AG04450 (cell line): ENCODE data around the gene PRKAG2. TPM values are rescaled to one million over a fixed set of nuclear protein-coding genes. Genes with fewer than 3 reads are reported as not detected.
A peak's percentile ranks its signal among the peaks of the same experiment; 100 is the strongest.

Experiments
- CTCF ChIA-PET: fragments of 300-600, 350-600 bp; formaldehyde crosslinking; extraction: SDS; loops from one replicate; lab custom pipeline; 2022; ENCODE audit warnings: antibody characterized with exemption, inconsistent platforms; lab: Charles Lee
- POLR2A ChIA-PET: fragments of 350-600 bp; formaldehyde crosslinking; extraction: SDS; loops from one replicate; lab custom pipeline; 2021; ENCODE audit warnings: antibody characterized with exemption, inconsistent platforms; lab: Yijun Ruan, JAX
- DNase-seq: peaks from one replicate; pipeline ENCODE4 v3.0.0-alpha.2; 2011; ENCODE audit warnings: low read depth, low spot score
- H3K27ac ChIP-seq: one replicate; pipeline ENCODE4 v1.5.1; 2012; ENCODE audit warnings: low read depth, low read length, control low read depth
- H3K27me3 ChIP-seq: one replicate; pipeline ENCODE4 v1.6.0; 2012; ENCODE audit warnings: low read length; ENCODE audit not compliant: control insufficient read depth, insufficient read depth
- H3K4me3 ChIP-seq: 2 replicates; pipeline ENCODE4 v1.5.1; 2011; ENCODE audit warnings: mild to moderate bottlenecking, low read depth, low read length, control low read depth
- H3K9me3 ChIP-seq: 2 replicates; pipeline ENCODE4 v1.5.1; 2012; ENCODE audit warnings: low read length; ENCODE audit not compliant: control insufficient read depth, insufficient read depth
- CTCF ChIP-seq: IDR thresholded peaks from 2 replicates; pipeline ENCODE4 v1.5.1; 2011; ENCODE audit warnings: low read depth, low read length, control low read depth, inconsistent platforms
- polyA plus RNA-seq: library from polyadenylated mRNA; depleted of rRNA; stranded (reverse); fragments of >200 nt; gene quantifications from 2 replicates; pipeline ENCODE4 v1.2.3, GENCODE V29; 2011

PRKAG2 gene
- polyA plus RNA-seq, 1 experiment = 45.0 TPM

GRCh38 chr7:151608031-151608551 is 268.8 kb downstream of the PRKAG2 start:
- CTCF ChIA-PET = interaction anchor here (1.4 kb wide), 1 partner anchor 25 kb away, joined by 3 read pairs; no protein-coding TSS in a partner anchor
- H3K9me3 ChIP-seq = no peaks in the 10 kb centered on the region
- no peak for DNase-seq
- no peak overlapping the region for H3K27ac ChIP-seq
- H3K27me3 ChIP-seq = no peaks in the 10 kb centered on the region
- POLR2A ChIA-PET = no interaction called here
- TF ChIP-seq CTCF = 0 out of 2 replicates have a peak, but pooled peaks have one; percentile 5
- H3K4me3 ChIP-seq = no peak overlapping the region

DNA sequence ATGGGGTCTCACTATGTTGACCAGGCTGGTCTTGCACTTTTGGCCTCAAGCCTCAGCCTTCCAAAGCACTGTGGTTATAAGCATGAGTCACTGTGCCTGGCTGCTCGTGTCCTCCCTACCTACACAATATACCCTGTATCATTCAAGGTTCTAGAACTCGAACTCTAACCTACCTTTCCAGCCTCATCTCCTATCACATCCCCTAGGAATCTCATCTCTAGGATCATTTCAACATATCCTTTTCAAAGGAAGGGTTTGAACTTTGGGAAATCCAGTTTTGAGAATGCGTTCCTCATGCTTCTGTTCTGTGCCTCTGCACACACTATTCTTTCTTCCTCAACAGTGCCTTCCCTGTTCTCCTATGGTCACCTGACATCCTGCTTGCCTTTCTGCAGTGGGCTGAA is 269.4 kb downstream of the PRKAG2 start:
- no peak for DNase-seq
- Histone ChIP-seq H3K27me3 (no peaks in the 10 kb centered on the region), H3K4me3 (no peak overlapping the region), H3K9me3 (no peaks in the 10 kb centered on the region), H3K27ac (no peak overlapping the region)
- ChIA-PET POLR2A (no interaction called here), CTCF (no interaction called here)
- TF ChIP-seq CTCF = no peak

- Histone ChIP-seq H3K4me3 (no peak overlapping the region), H3K27me3 (no peaks in the 10 kb centered on the region), H3K27ac (no peak overlapping the region), H3K9me3 (no peaks in the 10 kb centered on the region)
- TF ChIP-seq CTCF = no peak
- CTCF ChIA-PET = no interaction called here
- POLR2A ChIA-PET = no interaction called here
- no peak for DNase-seq
These were observed 273.0 kb downstream of the PRKAG2 start for GRCh38 chr7:151603951-151604350.

DNA sequence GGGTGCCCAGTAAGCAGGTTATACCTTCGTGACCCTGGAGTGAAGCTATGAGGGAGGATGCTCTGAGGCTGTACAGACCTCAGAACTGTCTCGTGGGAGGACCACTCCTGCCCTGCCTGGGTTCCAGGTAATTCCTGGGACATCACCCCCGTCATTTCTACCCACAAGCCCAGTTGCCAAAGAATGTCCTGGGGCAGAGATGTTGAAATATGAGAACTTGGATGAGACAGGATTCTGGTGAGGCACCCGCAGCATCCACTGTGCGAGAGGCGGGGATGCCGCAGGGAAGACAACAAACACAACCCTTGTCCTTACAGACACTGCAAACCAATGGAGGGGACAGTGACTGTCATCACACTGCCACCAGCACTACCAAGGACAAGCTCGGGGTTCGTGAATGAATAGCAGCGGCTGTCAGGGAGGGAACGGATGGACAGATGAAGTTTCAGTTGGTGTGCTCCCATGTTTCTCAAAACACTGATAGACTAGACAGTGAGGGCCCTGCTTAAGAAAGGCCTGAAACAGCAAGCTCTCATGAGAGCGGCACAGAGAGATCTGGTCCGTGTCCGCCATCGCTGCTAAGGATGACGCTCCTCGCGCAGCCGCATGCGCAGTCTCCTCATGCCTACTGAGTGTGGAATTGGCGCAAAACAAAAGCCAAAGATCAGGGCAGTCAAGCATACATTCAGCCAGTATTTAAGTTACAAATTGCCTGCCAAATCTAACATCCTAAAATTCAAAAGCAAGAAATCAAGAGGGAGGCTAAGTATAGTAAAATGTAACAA is 275.2 kb downstream of the PRKAG2 start:
- CTCF ChIA-PET = interaction anchor here (1.0 kb wide), 1 partner anchor 134 kb away, joined by 5 read pairs; no protein-coding TSS in a partner anchor
- Histone ChIP-seq H3K4me3 (no peak overlapping the region), H3K27ac (no peak overlapping the region), H3K27me3 (no peaks in the 10 kb centered on the region), H3K9me3 (no peaks in the 10 kb centered on the region)
- POLR2A ChIA-PET = no interaction called here
- DNase-seq = no peak
- TF ChIP-seq CTCF = no peak

DNA sequence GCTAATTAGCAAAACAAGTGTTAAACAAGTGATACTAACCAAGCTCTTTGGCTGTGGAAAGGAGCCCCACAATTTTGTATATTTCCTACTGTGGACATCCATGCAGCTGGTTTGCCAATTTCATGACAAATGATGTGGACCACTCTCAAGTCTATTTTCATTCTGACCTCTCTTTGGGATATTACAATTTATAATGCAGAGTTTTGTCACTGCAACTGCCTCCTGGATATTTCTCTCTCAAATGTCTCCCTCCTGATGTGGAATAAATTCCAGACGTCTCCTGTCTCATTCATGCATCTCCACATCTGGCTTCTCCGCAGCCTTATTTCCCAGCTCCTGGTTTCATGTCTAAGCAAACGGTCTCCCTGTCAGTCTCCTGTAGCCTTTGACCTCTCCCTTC is 276.6 kb downstream of the PRKAG2 start:
- DNase-seq = no peak
- H3K27me3 ChIP-seq = no peaks in the 10 kb centered on the region
- ChIA-PET POLR2A (interaction anchor here (0.7 to 1.4 kb wide), 8 partner anchors 13 to 143 kb away, joined by 3 to 6 read pairs (median 3); partner anchors contain the start of gene RHEB), CTCF (interaction anchor here (0.7 to 2.5 kb wide), 6 partner anchors 19 to 158 kb away, joined by 3 to 8 read pairs (median 3); no protein-coding TSS in a partner anchor)
- H3K9me3 ChIP-seq = no peaks in the 10 kb centered on the region
- no peak for TF ChIP-seq CTCF
- H3K27ac ChIP-seq = peak overlapping the region; percentile 96
- H3K4me3 ChIP-seq = 0 out of 2 replicates have a peak overlapping the region, but pooled peaks have one; percentile 1
